Osteocyte (in vitro differentiated cells): ENCODE data around the gene OPRL1. TPM values are rescaled to one million over a fixed set of nuclear protein-coding genes. Genes with fewer than 3 reads are reported as not detected.

ENCODE experiments used
- DNase-seq: peaks from one replicate; pipeline ENCODE4 v3.0.0; 2021; ENCODE audit warnings: mixed read lengths; ENCODE audit not compliant: unreplicated experiment; ENCODE audit errors: extremely low spot score
- H3K27ac Mint-ChIP-seq: one replicate; pipeline ENCODE4 v1.8.0; 2021; ENCODE audit warnings: mild to moderate bottlenecking, mixed read lengths; ENCODE audit not compliant: unreplicated experiment
- H3K27me3 Mint-ChIP-seq: one replicate; pipeline ENCODE4 v1.8.0; 2021; ENCODE audit warnings: mixed read lengths; ENCODE audit not compliant: unreplicated experiment
- H3K36me3 Mint-ChIP-seq: one replicate; pipeline ENCODE4 v1.8.0; 2021; ENCODE audit warnings: mixed read lengths; ENCODE audit not compliant: unreplicated experiment
- H3K4me1 Mint-ChIP-seq: one replicate; pipeline ENCODE4 v1.8.0; 2021; ENCODE audit warnings: mixed read lengths; ENCODE audit not compliant: unreplicated experiment
- H3K4me3 Mint-ChIP-seq: one replicate; pipeline ENCODE4 v1.8.0; 2021; ENCODE audit warnings: mild to moderate bottlenecking, moderate library complexity, mixed read lengths; ENCODE audit not compliant: unreplicated experiment
- H3K9me3 Mint-ChIP-seq: one replicate; pipeline ENCODE4 v1.8.0; 2021; ENCODE audit warnings: mixed read lengths; ENCODE audit not compliant: unreplicated experiment
- CTCF ChIP-seq: fragments of 200-600 bp; sonication (generic); IDR thresholded peaks from 2 replicates; pipeline ENCODE4 v1.5.0; 2021; ENCODE audit warnings: antibody characterized with exemption, mild to moderate bottlenecking, moderate library complexity
- total RNA-seq: library from RNA; stranded (reverse); gene quantifications from 2 replicates; pipeline ENCODE4 v1.2.1, GENCODE V29; 2021

OPRL1 gene
- total RNA-seq, 1 donor from 2014 or later = 2.1 TPM

GRCh38 chr20:64063389-64064144 is 16.3 kb upstream of the OPRL1 start:
- peak overlapping the region; percentile 86 for H3K4me3 Mint-ChIP-seq
- no peaks in the 10 kb centered on the region for H3K27me3 Mint-ChIP-seq
- peaks cover 26% of the 10 kb centered on the region for H3K4me1 Mint-ChIP-seq
- peak overlapping the region; percentile 72 for H3K27ac Mint-ChIP-seq
- no peaks in the 10 kb centered on the region for H3K9me3 Mint-ChIP-seq
- DNase-seq = no peak
- no peak for TF ChIP-seq CTCF
- no peaks in the 10 kb centered on the region for H3K36me3 Mint-ChIP-seq

GRCh38 chr20:64064145-64064698 is 15.7 kb upstream of the OPRL1 start:
- H3K4me3 Mint-ChIP-seq = peak overlapping the region; percentile 86
- H3K36me3 Mint-ChIP-seq = no peaks in the 10 kb centered on the region
- no peak for TF ChIP-seq CTCF
- no peaks in the 10 kb centered on the region for H3K9me3 Mint-ChIP-seq
- H3K27me3 Mint-ChIP-seq = no peaks in the 10 kb centered on the region
- peak overlapping the region; percentile 72 for H3K27ac Mint-ChIP-seq
- no peak for DNase-seq
- H3K4me1 Mint-ChIP-seq = peaks cover 23% of the 10 kb centered on the region

- Mint-ChIP-seq H3K9me3 (no peaks in the 10 kb centered on the region), H3K27ac (no peak overlapping the region), H3K36me3 (no peaks in the 10 kb centered on the region), H3K27me3 (no peaks in the 10 kb centered on the region), H3K4me3 (peak overlapping the region; percentile 18), H3K4me1 (peaks cover 20% of the 10 kb centered on the region)
- no peak for DNase-seq
- TF ChIP-seq CTCF = no peak
Measured at GRCh38 chr20:64065062-64065973, 14.6 kb upstream of the OPRL1 start.

- no peaks in the 10 kb centered on the region for H3K27me3 Mint-ChIP-seq
- no peaks in the 10 kb centered on the region for H3K9me3 Mint-ChIP-seq
- peak overlapping the region; percentile 18 for H3K4me3 Mint-ChIP-seq
- DNase-seq = no peak
- H3K4me1 Mint-ChIP-seq = peaks cover 20% of the 10 kb centered on the region
- no peak for TF ChIP-seq CTCF
- H3K27ac Mint-ChIP-seq = no peak overlapping the region
- no peaks in the 10 kb centered on the region for H3K36me3 Mint-ChIP-seq
Measured at GRCh38 chr20:64065974-64066343, 13.9 kb upstream of the OPRL1 start.
